NCI-H526 (cell line): ENCODE measurements around the gene SOD2.
"Not testable (repeated sequence)": the region's sequence is repeated elsewhere in the genome, so short reads cannot be mapped to it uniquely, and the experiment has no call there.

Source experiments
- DNase-seq, 2 experiments: peaks; one replicate each; lab custom pipeline; 2025; lab: John Stamatoyannopoulos, UW

The SOD2 gene

DNA sequence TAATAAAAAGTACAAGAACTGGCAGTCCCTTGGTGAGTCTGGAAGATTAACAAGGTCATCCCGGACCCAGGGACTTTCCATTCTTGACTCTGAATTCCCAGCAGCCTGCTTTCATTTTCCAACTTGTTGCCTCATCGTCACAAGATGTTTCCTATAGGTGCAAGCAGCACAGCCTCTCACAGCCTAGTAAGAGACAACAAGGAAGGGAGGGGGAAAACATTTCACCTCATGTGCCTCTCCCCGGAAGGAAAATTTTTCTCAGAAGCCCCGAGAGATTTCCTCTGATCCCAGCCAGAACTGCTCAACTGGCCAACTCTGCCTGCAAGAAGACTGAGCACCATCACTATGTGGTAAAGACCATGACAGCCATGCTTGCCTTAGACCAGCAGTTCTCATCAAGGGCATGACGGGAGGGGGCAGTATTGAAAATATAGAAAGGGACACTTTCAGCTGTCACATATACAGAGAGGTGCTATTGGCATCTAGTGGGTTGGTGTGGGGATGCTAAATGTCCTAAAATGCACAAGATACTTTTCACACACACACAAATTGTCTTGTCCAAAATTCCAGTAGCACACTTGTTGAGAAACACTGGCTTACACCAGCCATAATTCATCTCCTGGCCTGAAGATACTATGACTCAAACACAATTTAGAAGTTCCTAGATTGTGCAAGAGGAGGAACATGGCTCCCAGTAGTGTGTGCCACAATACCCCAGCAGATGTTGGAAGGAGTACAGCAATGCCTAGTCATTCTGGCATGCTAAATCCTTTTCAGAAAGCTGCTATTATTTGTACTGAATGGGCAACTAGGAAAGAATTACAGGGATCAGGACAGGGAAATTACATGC, 23.4 kb upstream of the SOD2 start:
- DNase-seq, result no peak

DNA sequence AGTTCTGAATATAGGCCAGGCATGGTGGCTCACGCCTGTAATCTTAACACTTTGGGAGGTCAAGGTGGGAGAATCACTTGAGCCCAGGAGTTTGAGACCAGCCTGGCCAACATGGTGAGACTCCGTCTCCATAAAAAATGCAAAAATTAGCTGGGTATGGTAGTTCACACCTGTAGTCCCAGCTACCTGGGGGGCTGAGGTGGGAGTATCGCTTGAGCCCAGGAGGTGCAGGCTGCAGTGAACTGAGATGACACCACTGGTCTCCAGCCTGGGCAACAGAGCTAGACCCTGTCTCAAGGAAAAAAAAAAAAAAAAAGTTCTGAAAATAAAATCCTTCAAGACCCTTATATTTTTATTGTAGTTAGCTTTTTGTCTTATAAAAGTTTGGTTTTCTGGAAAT, 22.6 kb upstream of the SOD2 start:
- DNase-seq, result no peak

DNA sequence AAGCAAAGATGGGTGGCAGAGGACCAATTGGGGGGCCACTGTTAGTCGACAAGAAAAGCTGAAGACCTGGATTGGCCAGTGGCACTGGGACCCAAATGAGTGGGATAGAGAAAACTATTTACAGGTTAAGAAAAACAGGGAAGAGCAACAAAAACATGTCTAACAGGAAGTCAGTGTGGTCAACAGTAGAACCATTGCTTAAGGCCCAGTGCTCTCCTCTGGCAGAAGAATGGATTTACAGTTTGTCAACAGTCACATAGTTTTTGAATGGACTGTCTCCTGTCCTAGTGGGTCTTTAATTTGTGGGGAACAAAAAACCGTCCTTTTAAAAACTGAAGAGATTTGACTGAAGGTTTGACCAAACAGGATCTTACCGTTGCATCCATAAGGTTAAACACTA, 22.1 kb upstream of the SOD2 start:
- DNase-seq, result no peak

DNA sequence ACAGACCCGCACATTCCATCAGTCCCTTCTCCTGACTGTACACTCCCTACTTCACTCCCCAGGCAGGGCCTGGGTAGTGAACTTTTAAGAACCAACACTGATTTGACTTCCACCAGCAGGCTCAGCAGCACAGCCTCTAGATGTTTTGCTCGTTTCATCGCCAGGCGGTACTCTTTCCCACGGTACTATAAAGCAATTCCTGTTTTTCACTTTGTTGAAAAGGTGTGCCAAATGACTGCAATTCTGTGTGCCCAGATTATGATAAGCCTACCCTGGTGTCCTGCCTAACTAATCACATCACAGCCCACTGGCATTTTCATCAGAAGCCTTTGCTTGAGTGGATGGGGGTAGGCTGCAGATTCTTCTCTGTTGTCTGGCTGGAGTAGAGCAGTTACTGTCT, 21.4 kb upstream of the SOD2 start:
- DNase-seq, result no peak

DNA sequence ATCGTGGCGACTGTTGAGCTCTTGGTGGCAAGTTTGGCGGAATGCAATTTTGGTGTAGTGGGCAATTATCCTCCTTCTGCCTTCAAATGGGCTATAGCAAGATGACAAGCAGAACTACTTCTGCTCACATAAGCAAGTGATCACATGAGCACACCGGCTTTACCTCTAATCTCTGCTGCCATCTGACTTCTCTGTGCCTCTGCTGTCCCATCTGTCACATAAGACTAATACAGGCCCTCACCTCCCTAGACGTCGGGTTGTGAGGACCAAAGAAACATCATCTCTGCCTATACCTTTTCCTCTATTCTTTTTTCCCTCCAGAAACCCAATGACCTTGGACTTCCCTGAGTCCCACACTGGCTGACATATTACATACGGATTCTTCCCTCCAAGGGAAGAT, 20.9 kb upstream of the SOD2 start:
- no peak for DNase-seq

DNA sequence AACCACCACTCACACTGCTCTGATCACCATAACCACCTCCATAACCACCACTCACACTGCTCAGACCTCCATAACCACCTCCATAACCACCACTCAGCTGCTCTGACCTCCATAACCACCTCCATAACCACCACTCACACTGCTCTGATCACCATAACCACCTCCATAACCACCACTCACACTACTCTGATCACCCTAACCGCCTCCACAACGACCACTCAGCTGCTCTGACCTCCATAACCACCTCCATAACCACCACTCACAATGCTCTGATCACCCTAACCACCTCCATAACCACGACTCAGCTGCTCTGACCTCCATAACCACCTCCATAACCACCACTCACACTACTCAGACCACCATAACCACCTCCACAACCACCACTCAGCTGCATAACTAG, 19.3 kb upstream of the SOD2 start:
- DNase-seq, result not testable (repeated sequence)

DNA sequence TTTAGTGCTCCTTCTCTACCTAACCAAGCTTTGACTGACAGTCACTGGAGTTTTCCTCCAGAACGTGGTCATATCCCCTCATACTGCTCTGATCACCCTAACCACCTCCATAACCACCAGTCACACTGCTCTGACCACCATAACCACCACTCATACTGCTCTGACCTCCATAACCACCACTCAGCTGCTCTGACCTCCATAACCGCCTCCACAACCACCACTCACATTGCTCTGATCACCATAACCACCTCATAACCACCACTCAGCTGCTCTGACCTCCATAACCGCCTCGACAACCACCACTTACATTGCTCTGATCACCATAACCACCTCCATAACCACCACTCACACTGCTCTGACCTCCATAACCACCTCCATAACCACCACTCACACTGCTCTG, 17.6 kb upstream of the SOD2 start:
- DNase-seq, result not testable (repeated sequence)

DNA sequence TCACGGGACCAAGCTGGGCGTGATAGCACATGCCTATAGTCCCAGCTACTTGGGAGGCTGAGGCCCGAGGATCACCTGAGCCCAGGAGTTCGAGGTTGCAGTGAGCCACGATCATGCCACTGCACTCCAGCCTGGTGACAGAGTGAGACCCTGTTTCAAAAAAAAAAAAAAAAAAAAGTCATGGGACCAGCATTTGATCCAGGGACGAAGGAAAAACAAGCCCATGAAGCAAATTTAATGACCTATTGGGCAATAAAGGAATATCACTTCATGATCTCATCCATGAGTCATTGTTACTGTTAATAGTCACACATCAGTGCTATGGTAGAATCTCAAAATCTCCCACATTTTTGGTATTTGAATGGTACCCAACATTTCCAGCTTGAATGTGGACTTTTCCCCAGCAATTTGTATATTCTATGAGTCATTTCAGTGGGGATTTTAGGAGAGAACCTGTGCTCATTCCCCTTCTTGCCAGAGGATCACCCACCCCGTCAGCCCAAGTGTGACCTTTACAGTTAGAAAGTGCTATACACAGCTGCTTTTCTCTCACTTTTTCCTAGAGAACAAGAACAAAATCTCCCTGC, 8.5 kb upstream of the SOD2 start:
- DNase-seq, result no peak

DNA sequence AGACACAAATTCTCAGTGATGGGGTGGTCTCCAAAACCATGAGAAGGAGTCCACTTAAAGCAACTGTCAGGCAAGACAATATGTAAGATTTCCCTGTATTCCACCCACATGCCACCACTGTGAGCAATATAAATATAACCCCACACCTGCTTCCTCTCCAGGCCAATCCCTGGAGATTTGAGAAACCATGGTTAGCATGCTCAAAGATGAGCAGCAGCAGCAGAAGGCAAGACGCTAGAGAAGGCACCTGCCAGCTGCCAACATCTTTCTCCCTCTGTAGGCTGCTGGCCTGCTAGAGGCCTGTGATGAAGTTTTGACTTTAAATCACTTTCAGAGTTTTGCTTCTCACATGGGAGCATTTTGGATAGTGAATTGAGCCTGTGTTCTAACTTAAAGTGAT, 7.9 kb upstream of the SOD2 start:
- DNase-seq, result no peak

DNA sequence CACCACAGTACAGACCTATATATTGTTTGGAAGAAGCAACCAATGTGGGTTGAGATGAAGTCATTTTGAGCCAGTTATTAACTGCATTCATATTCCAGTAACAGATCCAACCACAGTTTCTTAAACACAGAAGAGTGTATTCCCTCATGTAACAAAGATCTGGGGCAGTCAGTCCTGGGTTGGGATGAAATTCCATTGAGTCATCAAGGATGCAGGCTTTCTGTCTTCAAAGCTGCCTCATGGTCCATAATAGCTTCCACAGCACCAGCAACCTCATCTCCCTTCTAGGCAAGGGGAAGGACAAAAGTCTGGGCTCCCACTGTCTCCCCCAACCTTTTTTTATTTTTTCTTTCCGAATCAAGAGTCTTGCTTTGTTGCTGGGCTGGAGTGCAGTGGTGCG, 2.9 kb upstream of the SOD2 start:
- no peak for DNase-seq

DNA sequence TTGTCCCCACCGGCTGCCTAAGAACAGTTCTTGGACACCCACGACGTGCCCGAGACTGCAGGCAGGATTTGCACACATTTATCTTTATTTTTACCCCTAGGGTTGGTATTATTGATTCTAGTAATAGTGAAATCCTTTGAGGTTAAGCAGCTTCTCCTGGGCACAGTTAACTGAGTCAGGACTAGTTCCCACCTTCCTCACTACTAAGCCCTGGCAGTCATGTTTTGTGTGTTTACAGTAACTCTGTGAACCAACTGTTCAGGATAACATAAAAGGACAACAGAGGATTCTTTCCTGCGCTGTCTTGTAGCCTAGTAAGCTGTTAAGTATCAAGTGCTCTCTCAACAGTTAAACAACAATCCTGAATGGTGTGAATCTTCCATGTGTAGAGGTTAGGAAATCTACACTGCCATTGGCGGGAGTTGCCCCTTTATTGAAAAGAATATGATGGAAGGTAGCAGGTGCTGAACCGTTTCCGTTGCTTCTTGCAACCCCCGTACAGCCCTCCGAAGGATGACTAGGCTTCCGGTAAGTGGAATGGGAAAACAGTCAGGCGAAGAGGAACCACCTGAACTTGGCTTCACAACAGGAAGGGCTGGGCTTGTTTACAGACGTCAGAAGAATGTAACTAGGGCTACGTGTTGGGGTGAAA, 979 bp upstream of the SOD2 start:
- DNase-seq, result peak in 1 of 2 experiments; percentile 12

DNA sequence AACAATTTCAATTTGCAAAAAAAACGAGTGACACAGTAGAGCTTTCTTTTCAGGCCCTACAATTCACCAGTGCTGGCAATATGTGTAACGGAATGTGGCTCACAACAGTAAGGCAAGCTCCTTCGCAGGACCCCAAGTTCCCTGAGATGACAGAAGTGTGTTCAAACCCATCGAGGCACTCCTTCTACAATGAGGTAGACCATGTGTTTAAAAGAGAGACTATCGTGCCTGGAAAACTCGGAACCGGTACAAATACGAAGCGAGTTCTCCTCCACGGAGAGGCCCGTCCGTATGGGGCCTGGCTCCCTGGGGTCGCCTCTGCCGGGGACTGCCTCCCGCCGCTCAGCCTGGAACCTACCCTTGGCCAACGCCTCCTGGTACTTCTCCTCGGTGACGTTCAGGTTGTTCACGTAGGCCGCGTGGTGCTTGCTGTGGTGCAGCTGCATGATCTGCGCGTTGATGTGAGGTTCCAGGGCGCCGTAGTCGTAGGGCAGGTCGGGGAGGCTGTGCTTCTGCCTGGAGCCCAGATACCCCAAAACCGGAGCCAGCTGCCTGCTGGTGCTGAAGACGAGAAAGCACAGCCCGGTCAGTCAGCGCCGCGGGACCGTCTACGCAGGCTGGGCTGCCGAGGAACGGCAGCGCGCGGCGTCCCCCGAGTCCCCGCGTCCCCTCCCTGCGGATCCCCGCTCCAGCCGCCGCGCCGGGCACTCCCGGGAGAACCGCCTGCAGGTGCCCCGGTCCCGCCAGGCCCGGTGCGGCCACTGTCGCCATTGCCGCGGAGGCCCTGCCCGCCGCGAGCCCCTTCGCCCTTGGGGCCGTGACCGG, 526 bp downstream of the SOD2 start:
- DNase-seq, result peak; percentile 37 to 71

DNA sequence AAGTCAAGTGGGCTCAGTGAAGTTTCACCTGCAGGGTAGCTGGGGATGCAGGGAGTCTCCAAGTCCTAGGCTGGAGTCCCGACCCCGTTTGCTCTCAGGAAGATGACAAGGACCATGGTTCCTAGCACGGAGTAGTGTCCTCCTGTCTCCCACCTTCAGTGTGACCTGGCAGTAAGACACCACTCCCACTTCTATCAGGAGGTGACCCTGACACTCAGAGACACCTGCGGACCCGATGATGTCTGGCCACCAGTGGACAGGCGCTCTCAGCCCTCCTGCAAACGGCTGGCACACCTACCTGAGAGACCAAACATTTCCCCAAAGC, 1.1 kb downstream of the SOD2 start:
- peak in 1 of 2 experiments; percentile 31 for DNase-seq

DNA sequence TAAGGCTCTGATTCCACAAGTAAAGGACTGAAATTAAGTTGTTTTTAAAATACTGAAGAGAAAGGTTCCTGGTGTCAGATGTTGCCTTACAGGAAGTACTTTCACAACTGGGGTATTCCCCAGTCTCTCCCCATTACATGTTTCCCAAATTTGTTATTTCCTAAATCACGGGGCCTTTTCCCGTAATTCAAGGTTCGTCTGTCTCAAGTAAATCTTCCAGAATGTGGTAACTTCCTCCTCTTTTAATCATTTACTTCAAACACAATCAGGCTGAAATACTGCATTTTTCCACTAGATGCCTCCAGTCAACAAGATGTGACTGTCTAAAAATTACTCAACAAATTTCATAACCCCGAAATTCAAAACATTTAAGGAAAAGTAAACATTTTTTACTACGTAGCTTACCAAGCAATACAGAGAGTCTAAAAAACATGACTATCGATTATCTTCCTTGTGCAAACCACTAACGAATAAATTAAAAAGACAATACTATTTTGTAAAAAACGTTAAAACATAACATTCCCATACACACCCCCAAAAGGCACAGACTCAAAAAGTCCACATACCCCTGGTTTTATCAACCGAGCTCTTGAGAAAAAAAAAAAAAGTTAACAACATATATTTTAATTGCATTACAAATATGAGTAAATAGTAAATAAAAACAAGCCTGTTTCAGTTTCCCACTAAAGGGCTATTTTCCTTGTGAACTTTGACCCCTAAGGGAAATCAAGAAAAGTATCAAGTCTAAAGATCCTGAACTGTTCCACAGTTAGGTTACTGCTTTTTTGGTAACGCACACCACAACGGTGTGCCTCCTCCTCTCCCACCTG, 1.7 kb downstream of the SOD2 start:
- DNase-seq, result peak; percentile 21 to 53

DNA sequence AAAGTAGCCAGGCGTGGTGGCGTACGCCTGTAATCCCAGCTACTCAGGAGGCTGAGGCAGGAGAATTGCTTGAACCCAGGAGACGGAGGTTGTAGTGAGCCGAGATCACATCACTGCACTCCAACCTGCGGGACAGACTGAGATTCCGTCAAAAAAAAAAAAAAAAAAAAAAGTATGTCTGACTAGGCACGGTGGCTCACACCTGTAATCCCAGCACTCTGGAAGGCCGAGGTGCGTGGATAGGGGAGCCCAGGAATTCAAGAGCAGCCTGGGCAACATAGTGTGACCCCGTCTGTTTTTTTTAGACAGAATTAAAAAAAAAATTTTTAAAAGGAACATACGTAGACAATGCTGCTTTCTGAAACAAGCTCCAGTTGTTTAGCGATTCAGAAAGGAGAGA, 2.9 kb downstream of the SOD2 start:
- not testable (repeated sequence) for DNase-seq

DNA sequence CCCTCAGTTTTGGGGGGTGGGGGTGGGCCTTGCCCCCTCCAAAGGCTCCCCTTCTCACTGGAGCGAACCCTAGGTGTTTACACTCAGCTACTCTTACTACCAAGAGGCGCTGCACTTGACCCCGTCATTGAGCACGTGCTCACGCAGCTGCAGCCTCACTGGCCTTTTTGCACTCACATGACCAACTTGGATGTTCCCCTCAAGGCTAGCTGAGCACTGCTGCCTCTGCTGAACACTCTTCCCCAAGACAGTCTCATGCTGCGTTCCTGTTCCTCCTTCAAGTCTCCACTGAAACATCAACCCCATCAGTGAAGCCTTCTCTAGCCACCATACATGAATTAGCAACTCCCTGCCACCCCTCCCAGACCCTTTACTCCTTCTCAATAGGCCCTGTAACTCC, 4.0 kb downstream of the SOD2 start:
- DNase-seq, result no peak

DNA sequence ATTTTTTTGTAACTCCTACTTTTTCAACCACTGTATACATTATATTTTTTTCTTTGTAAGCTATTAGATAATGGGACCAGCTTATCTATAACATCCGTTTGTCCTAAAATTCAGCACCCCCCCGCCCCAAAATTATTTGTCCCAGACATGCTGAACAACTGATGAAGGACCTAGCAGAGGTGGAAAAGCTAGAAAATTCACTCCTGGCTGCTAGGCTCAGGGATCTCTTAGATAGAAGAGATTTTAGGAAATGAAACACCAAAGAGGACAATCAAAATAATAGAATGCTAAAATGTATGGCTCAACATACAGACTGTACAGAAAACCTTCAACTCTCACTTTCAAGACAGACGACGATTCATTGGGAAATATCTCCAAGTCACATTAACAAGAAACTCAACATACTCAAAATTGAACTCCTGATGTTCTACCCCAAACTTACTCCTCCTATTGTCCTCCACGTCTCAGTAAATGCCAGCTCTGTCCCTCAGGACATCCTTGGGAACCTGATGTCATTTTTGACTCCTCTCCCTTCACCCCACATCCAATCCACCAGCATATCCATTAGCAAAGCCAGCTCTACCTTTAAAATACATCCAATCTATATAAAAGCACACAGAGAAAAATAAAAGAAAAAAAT, 4.7 kb downstream of the SOD2 start:
- DNase-seq, result no peak

DNA sequence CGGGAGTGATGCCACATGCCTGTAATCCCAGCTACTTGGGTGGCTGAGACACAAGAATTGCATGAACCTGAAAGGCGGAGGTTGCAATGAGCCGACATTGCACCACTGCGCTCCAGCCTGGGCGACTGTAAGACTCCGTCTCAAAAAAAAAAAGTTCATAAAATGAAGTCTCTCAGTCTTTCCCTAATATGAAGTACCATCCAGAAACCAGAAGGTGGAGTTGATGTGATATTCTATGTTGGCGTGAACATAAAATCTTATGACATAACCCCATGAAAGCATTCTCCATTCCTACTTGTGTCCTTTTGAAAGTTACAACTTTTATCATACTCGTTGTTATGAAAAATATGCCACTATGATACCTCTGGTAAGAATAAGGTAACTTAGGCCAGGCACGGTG, 5.7 kb downstream of the SOD2 start:
- no peak for DNase-seq

DNA sequence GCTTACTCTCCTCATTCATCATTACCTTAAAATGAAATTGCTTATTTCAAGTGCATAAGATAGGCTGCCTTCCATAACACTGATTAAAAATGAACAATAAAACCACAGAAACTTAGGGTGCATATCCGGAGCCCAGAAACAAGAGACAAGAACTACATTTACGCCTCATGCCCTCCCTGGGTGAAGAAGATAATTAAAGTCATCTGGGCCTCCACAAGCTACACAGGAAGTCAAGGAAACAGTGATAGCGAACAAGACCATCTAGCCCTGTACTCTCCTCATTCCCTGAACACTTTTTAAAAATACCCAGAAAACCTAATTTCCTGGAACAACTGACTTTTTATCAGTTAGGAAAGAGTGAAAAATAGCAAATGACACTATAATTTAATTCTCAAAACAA, 6.3 kb downstream of the SOD2 start:
- no peak for DNase-seq

DNA sequence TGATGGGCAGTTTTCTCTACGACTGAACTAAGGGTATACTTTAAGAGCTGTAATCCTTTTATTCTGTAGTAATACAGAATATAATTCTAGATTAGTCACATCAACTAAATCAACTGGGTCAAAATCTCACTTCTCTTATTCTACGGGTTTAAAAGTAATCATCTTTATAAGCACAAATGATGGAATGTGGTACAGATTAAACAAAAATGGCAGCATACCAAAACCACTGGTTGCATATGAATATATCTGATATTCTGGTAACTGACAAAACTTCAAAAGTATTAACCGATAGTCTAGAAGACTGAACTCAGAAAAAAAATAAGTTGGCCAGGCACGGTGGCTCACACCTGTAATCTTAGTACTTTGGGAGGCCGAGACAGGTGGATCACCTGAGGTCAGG, 7.0 kb downstream of the SOD2 start:
- no peak for DNase-seq

DNA sequence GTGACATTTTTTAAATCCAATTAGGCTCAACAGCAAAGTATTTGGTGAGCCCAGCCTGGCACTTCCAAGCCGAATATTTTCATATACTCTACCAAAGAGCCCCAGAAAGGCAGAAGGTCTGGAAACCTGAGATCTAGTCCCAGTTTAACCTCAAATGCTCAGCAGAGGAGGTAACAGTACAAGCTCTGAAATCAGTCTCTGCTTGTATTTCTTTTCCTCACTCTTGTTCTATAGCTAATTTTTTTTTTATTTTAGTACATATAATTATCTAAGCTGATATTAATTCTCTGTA, 9.1 kb downstream of the SOD2 start:
- no peak for DNase-seq
